AG10803 (cell line): Measurements from ENCODE around the gene ZNF532.
"Not testable (repeated sequence)": the region's sequence is repeated elsewhere in the genome, so short reads cannot be mapped to it uniquely, and the experiment has no call there.

Experiments
- DNase-seq: peaks from one replicate; pipeline ENCODE4 v3.0.0; 2010; ENCODE audit warnings: low read depth
- H3K4me3 ChIP-seq: 2 replicates; pipeline ENCODE4 v1.5.1; 2011; ENCODE audit warnings: mild to moderate bottlenecking, low read length, control low read depth
- TF ChIP-seq, protein P1 (sequence below): conservative IDR thresholded peaks from 2 replicates; pipeline ENCODE4 v1.5.1; 2011; ENCODE audit warnings: mild to moderate bottlenecking, low read length, control low read depth, inconsistent platforms

The ZNF532 gene

DNA sequence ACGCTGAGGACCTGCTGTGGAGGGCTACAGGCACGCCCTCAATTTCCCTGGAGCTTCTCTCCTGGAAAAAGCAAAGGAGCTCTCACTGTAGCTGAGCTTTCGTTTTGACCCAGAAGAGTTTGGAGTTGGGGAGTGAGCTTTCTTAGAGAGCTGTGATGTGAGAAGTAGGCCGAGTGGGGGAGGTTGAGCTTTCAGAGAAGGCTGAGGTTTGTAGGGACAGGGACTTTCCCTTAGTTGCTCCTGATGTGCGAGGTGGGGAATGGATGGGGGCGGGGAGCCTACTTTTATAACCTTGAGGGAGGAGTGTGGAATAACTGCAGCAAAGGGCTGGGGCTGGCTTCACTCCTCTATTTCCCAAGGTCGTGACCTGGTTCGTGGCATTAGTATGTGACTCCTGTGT lies 47.1 kb downstream of the ZNF532 start:
- no peak for DNase-seq
- H3K4me3 ChIP-seq = no peak overlapping the region

DNA sequence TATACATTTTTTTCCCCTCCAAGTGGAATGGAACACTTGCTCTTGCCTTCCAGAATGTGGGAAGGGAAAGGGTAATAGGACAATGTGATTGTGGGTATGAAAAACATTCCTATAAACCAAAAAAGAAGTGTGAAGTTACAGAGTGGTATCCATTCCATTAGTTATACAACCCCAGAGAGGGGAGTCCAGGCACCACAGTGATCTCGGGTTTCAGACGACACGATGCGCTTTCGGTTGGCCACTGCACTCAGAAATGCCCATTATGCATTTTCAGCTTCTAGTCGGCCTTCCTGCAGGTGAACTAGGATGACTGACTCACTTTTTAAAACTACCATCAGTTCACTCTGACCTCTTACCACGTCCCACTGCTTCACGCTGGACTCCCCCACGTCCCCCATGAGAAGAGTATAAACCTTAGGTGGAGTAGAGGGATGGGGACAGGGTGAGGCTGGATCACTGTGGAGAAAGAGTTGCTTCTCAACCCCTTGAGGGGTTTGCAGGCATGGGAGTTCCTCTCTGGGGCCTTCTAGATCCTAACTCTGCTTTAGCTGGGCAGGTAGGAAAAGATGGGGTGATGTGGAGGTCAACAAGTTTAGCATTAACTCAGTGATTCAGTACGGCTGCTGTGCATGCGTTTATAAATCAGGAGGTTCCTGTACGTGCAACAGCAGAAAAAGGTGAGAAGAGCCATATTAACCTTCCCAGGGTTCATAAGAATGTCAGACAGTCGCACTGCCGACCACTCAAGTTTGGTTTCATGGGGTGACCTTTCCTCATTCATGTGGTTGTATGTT lies 50.5 kb downstream of the ZNF532 start:
- TF ChIP-seq, protein P1, sequence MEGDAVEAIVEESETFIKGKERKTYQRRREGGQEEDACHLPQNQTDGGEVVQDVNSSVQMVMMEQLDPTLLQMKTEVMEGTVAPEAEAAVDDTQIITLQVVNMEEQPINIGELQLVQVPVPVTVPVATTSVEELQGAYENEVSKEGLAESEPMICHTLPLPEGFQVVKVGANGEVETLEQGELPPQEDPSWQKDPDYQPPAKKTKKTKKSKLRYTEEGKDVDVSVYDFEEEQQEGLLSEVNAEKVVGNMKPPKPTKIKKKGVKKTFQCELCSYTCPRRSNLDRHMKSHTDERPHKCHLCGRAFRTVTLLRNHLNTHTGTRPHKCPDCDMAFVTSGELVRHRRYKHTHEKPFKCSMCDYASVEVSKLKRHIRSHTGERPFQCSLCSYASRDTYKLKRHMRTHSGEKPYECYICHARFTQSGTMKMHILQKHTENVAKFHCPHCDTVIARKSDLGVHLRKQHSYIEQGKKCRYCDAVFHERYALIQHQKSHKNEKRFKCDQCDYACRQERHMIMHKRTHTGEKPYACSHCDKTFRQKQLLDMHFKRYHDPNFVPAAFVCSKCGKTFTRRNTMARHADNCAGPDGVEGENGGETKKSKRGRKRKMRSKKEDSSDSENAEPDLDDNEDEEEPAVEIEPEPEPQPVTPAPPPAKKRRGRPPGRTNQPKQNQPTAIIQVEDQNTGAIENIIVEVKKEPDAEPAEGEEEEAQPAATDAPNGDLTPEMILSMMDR = no peak
- no peak overlapping the region for H3K4me3 ChIP-seq
- no peak for DNase-seq

More for the DNA sequence above, 47.1 kb downstream of the ZNF532 start:
- TF ChIP-seq, protein P1 = no peak

GRCh38 chr18:58915995-58916394 lies 51.3 kb downstream of the ZNF532 start:
- no peak for DNase-seq
- TF ChIP-seq, protein P1 = no peak
- H3K4me3 ChIP-seq = no peak overlapping the region

- DNase-seq = not testable (repeated sequence)
These were observed 55.3 kb downstream of the ZNF532 start for GRCh38 chr18:58919934-58920333.

DNA sequence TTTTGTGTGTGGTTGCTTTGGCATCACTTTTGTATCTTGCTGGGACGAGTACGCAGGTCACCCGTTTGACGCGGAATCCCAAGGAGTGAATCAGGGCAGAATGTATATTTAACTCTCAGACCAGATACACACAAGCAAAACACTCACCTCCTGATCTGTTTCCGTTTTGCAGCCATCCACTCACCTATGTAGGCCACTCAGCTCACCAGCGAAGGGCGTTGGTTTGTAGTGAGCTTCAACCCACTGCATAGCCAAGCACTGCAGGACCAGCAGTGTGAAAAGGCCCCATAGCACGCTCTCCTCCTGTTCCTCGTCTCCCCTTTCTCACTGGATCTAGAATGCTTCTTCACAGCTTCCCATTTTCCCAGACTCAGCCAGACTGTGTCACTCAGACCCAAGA lies 58.3 kb downstream of the ZNF532 start:
- H3K4me3 ChIP-seq = no peak overlapping the region
- TF ChIP-seq, protein P1 = no peak
- no peak for DNase-seq

More at GRCh38 chr18:58919934-58920333, 55.3 kb downstream of the ZNF532 start:
- not testable (repeated sequence) for H3K4me3 ChIP-seq

DNA sequence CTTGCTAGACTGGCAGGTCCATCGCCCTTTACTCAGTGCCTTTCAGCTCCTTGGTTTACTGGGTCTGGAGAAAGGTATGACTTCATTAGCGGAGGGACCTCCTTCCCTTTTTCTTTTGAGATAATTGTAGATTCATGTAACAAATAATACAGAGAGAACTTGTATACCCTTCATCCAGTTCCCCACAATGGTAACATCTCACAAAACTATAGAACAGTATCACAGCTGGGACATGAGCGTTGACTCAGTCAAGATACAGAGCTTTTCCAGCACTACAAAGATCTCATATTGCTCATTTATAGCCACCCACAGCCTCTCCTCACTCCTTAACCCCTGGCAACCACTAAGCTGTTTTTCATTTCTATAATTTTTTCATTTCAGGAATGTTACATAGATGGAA lies 59.8 kb downstream of the ZNF532 start:
- DNase-seq = no peak
- TF ChIP-seq, protein P1 = no peak
- no peak overlapping the region for H3K4me3 ChIP-seq

DNA sequence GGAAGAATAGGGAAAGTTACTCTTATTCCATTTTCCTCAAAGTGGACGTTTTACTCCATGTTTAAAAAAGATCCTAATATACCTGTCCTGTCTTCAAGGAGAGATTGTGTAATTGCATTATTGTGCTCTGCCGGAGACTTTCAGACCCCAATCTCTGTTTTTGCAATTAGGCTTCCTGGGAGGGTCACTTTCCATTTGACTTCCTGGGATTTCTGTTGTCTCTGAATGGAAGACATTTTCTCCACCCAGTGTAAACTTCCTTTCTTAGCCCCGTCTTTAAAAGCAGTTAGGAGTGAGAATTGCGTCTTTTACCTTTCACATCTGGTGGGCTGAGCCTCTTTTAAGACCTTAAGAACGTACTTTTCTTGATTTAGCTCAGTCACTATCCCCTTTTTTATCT lies 63.0 kb downstream of the ZNF532 start:
- TF ChIP-seq, protein P1 = no peak
- H3K4me3 ChIP-seq = no peak overlapping the region
- no peak for DNase-seq
